ENCODE results near the gene PFKFB2. TPM values are rescaled to one million over a fixed set of nuclear protein-coding genes. Genes with fewer than 3 reads are reported as not detected.

PFKFB2 gene
- 16.8 to 21.0 TPM (median 20.9 TPM) in 3 replicates for total RNA-seq (2021)
- Bru-seq, nascent RNA = percentile 70 among the genes with signal in this experiment
- long read RNA-seq, experiment 1, full-length matches to known transcripts = 31 of 65 reads
- long read RNA-seq, experiment 1, partial matches to known transcripts = 18 of 65 reads
- long read RNA-seq, experiment 1, other reads (novel, unspliced or antisense) = 16 of 65 reads
- long read RNA-seq, experiment 2, partial matches to known transcripts = 2 of 16 reads
- long read RNA-seq, experiment 2, other reads (novel, unspliced or antisense) = 13 of 16 reads
- long read RNA-seq, experiment 3, partial matches to known transcripts = 0 of 2 reads
- long read RNA-seq, experiment 3, other reads (novel, unspliced or antisense) = 0 of 2 reads

DNA sequence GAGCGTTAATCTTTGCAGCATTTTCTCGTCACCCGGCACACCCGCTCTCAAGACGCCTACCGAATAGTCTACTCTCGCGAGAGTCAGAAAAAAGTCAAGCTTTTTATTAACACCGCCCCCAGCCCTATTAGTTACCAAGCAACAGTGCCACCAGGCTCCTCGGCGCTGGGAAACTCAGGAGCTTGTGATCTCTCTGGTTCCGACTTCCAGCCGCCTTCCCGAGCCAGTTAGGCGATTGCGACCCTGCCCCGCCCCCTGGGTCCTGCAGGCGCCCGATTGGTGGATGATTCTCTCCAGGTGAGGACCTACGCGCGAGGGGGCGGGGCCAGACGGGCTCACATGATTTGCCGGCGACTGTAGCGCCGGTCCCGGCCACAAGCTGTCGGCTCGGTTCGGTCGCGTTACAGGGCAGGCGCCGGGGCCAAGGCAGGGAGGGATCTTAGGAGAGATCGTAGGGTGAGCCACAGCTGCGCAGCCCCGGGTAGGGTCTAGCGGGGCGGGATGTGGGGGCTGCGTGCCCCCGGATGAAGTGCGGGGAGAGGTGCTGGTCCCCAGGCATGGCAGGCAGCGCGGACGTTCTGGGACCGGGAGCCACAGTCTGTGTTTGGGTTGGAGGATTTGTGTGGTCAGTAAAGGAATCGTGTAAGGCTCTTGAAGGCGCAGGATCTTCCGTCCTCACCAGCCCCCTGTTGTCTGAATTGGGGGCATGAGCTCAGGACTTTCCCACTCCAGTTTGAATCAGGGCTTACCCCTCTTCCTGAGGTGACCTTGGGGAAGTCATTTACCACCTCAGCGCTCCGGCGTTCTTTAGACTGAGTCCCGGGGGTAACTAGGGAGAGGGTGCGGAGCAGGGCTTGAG, at the start of gene PFKFB2:
PFKFB2 (plus strand) TSS at position 365 of the 859 bp plus-strand sequence. CDS start 1,443 bp downstream, outside the sequence.
- peaks cover 34% of the 10 kb centered on the region for H3K4me1 Mint-ChIP-seq
- H3K27ac Mint-ChIP-seq = peak within 1 kb of the TSS; percentile 98
- H3K27me3 Mint-ChIP-seq (ENCODE audit: low read depth) = no peaks in the 10 kb centered on the region
- H3K36me3 Mint-ChIP-seq = peaks cover 16% of the 10 kb centered on the region
- ChIA-PET POLR2A (interaction anchor here (0.6 to 1.4 kb wide), 11 partner anchors 8 to 443 kb away, joined by 3 to 22 read pairs (median 3); partner anchors contain the start of genes C1orf116, CD55 and CR1), CTCF (interaction anchor here (0.5 to 1.6 kb wide), 18 partner anchors 8 to 968 kb away, joined by 3 to 22 read pairs (median 4); partner anchors contain the start of genes C1orf116, CR2 and EIF2D)
- peak; percentile 100 for DNase-seq (ENCODE audit: low spot score)
- H3K4me3 Mint-ChIP-seq = peak within 1 kb of the TSS; percentile 95
- ATAC-seq = peak; percentile 93
- H3K9me3 Mint-ChIP-seq = no peaks in the 10 kb centered on the region
- TF ChIP-seq, protein P1, sequence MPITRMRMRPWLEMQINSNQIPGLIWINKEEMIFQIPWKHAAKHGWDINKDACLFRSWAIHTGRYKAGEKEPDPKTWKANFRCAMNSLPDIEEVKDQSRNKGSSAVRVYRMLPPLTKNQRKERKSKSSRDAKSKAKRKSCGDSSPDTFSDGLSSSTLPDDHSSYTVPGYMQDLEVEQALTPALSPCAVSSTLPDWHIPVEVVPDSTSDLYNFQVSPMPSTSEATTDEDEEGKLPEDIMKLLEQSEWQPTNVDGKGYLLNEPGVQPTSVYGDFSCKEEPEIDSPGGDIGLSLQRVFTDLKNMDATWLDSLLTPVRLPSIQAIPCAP (CRISPR knock-in tag; IDR thresholded peaks at IDR 0.05) = no peak
- TF ChIP-seq, protein P2, sequence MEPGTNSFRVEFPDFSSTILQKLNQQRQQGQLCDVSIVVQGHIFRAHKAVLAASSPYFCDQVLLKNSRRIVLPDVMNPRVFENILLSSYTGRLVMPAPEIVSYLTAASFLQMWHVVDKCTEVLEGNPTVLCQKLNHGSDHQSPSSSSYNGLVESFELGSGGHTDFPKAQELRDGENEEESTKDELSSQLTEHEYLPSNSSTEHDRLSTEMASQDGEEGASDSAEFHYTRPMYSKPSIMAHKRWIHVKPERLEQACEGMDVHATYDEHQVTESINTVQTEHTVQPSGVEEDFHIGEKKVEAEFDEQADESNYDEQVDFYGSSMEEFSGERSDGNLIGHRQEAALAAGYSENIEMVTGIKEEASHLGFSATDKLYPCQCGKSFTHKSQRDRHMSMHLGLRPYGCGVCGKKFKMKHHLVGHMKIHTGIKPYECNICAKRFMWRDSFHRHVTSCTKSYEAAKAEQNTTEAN (CRISPR knock-in tag; IDR thresholded peaks at IDR 0.05) = peak; percentile 66; the same call in 1 of the 2 replicates
- TF ChIP-seq ZNF232 (CRISPR knock-in tag; IDR thresholded peaks at IDR 0.05) (peak; percentile 83; the same call in 1 of the 2 replicates), SP1 (CRISPR knock-in tag; conservative IDR thresholded peaks at IDR 0.05) (peak; percentile 97), TP53 (CRISPR knock-in tag; IDR thresholded peaks at IDR 0.05) (no peak), NFYB (CRISPR knock-in tag; conservative IDR thresholded peaks at IDR 0.05; ENCODE audit: low read depth) (0 out of 2 replicates have a peak, but pooled peaks have one; percentile 18), CDX4 (CRISPR knock-in tag; IDR thresholded peaks at IDR 0.05; ENCODE audit: borderline replicate concordance) (no peak), ETV6 (CRISPR knock-in tag; IDR thresholded peaks at IDR 0.05) (0 out of 2 replicates have a peak, but pooled peaks have one; percentile 76), EMX1 (CRISPR knock-in tag; IDR thresholded peaks at IDR 0.05) (no peak), ATF6 (CRISPR knock-in tag; IDR thresholded peaks at IDR 0.05) (no peak), PRRX2 (CRISPR knock-in tag; IDR thresholded peaks at IDR 0.05) (0 out of 2 replicates have a peak, but pooled peaks have one; percentile 32), ZNF121 (CRISPR knock-in tag; IDR thresholded peaks at IDR 0.05) (no peak), TEAD1 (CRISPR knock-in tag; IDR thresholded peaks at IDR 0.05) (no peak)
- TF ChIP-seq, protein P3, sequence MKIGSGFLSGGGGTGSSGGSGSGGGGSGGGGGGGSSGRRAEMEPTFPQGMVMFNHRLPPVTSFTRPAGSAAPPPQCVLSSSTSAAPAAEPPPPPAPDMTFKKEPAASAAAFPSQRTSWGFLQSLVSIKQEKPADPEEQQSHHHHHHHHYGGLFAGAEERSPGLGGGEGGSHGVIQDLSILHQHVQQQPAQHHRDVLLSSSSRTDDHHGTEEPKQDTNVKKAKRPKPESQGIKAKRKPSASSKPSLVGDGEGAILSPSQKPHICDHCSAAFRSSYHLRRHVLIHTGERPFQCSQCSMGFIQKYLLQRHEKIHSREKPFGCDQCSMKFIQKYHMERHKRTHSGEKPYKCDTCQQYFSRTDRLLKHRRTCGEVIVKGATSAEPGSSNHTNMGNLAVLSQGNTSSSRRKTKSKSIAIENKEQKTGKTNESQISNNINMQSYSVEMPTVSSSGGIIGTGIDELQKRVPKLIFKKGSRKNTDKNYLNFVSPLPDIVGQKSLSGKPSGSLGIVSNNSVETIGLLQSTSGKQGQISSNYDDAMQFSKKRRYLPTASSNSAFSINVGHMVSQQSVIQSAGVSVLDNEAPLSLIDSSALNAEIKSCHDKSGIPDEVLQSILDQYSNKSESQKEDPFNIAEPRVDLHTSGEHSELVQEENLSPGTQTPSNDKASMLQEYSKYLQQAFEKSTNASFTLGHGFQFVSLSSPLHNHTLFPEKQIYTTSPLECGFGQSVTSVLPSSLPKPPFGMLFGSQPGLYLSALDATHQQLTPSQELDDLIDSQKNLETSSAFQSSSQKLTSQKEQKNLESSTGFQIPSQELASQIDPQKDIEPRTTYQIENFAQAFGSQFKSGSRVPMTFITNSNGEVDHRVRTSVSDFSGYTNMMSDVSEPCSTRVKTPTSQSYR (CRISPR knock-in tag; IDR thresholded peaks at IDR 0.05) = no peak
- TF ChIP-seq, protein P4, sequence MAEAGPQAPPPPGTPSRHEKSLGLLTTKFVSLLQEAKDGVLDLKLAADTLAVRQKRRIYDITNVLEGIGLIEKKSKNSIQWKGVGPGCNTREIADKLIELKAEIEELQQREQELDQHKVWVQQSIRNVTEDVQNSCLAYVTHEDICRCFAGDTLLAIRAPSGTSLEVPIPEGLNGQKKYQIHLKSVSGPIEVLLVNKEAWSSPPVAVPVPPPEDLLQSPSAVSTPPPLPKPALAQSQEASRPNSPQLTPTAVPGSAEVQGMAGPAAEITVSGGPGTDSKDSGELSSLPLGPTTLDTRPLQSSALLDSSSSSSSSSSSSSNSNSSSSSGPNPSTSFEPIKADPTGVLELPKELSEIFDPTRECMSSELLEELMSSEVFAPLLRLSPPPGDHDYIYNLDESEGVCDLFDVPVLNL (CRISPR knock-in tag; IDR thresholded peaks at IDR 0.05; ENCODE audit: borderline replicate concordance, low read depth) = no peak
- TF ChIP-seq, protein P5, sequence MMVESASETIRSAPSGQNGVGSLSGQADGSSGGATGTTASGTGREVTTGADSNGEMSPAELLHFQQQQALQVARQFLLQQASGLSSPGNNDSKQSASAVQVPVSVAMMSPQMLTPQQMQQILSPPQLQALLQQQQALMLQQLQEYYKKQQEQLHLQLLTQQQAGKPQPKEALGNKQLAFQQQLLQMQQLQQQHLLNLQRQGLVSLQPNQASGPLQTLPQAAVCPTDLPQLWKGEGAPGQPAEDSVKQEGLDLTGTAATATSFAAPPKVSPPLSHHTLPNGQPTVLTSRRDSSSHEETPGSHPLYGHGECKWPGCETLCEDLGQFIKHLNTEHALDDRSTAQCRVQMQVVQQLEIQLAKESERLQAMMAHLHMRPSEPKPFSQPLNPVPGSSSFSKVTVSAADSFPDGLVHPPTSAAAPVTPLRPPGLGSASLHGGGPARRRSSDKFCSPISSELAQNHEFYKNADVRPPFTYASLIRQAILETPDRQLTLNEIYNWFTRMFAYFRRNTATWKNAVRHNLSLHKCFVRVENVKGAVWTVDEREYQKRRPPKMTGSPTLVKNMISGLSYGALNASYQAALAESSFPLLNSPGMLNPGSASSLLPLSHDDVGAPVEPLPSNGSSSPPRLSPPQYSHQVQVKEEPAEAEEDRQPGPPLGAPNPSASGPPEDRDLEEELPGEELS (CRISPR knock-in tag; IDR thresholded peaks at IDR 0.05) = peak; percentile 58
- TF ChIP-seq, protein P6, sequence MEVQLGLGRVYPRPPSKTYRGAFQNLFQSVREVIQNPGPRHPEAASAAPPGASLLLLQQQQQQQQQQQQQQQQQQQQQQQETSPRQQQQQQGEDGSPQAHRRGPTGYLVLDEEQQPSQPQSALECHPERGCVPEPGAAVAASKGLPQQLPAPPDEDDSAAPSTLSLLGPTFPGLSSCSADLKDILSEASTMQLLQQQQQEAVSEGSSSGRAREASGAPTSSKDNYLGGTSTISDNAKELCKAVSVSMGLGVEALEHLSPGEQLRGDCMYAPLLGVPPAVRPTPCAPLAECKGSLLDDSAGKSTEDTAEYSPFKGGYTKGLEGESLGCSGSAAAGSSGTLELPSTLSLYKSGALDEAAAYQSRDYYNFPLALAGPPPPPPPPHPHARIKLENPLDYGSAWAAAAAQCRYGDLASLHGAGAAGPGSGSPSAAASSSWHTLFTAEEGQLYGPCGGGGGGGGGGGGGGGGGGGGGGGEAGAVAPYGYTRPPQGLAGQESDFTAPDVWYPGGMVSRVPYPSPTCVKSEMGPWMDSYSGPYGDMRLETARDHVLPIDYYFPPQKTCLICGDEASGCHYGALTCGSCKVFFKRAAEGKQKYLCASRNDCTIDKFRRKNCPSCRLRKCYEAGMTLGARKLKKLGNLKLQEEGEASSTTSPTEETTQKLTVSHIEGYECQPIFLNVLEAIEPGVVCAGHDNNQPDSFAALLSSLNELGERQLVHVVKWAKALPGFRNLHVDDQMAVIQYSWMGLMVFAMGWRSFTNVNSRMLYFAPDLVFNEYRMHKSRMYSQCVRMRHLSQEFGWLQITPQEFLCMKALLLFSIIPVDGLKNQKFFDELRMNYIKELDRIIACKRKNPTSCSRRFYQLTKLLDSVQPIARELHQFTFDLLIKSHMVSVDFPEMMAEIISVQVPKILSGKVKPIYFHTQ (CRISPR knock-in tag; IDR thresholded peaks at IDR 0.05) = no peak
- TF ChIP-seq, protein P7, sequence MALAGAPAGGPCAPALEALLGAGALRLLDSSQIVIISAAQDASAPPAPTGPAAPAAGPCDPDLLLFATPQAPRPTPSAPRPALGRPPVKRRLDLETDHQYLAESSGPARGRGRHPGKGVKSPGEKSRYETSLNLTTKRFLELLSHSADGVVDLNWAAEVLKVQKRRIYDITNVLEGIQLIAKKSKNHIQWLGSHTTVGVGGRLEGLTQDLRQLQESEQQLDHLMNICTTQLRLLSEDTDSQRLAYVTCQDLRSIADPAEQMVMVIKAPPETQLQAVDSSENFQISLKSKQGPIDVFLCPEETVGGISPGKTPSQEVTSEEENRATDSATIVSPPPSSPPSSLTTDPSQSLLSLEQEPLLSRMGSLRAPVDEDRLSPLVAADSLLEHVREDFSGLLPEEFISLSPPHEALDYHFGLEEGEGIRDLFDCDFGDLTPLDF (CRISPR knock-in tag; IDR thresholded peaks at IDR 0.05) = no peak

All from WTC11 (cell line).